GM12865 (cell line): Measurements from ENCODE around the gene KCNJ9.

Experiments used
- DNase-seq: peaks from one replicate; pipeline ENCODE4 v3.0.0; 2010; ENCODE audit warnings: low read depth
- H3K4me3 ChIP-seq: 2 replicates; pipeline ENCODE4 v1.5.1; 2011; ENCODE audit warnings: mild to moderate bottlenecking, low read depth, low read length, control low read depth
- CTCF ChIP-seq: IDR thresholded peaks from 2 replicates; pipeline ENCODE4 v1.5.1; 2011; ENCODE audit warnings: low read length, control low read depth, low read depth, inconsistent platforms; ENCODE audit not compliant: insufficient read depth; ENCODE audit errors: missing control alignments

The KCNJ9 gene

GRCh38 chr1:160082926-160083325 is 1.6 kb downstream of the KCNJ9 start:
- TF ChIP-seq CTCF = no peak
- H3K4me3 ChIP-seq = no peak overlapping the region
- DNase-seq = no peak

DNA sequence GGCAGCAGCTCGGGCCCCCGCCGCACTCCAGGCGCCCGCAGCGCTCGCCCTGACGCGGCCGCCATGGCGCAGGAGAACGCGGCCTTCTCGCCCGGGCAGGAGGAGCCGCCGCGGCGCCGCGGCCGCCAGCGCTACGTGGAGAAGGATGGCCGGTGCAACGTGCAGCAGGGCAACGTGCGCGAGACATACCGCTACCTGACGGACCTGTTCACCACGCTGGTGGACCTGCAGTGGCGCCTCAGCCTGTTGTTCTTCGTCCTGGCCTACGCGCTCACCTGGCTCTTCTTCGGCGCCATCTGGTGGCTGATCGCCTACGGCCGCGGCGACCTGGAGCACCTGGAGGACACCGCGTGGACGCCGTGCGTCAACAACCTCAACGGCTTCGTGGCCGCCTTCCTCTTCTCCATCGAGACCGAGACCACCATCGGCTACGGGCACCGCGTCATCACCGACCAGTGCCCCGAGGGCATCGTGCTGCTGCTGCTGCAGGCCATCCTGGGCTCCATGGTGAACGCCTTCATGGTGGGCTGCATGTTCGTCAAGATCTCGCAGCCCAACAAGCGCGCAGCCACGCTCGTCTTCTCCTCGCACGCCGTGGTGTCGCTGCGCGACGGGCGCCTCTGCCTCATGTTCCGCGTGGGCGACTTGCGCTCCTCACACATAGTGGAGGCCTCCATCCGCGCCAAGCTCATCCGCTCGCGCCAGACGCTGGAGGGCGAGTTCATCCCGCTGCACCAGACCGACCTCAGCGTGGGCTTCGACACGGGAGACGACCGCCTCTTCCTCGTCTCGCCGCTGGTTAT is 2.8 kb downstream of the KCNJ9 start:
- TF ChIP-seq CTCF = peak; percentile 82
- no peak overlapping the region for H3K4me3 ChIP-seq
- DNase-seq = peak; percentile 77

- no peak overlapping the region for H3K4me3 ChIP-seq
- no peak for DNase-seq
- no peak for TF ChIP-seq CTCF
Observed at GRCh38 chr1:160084771-160085321, 3.5 kb downstream of the KCNJ9 start.

DNA sequence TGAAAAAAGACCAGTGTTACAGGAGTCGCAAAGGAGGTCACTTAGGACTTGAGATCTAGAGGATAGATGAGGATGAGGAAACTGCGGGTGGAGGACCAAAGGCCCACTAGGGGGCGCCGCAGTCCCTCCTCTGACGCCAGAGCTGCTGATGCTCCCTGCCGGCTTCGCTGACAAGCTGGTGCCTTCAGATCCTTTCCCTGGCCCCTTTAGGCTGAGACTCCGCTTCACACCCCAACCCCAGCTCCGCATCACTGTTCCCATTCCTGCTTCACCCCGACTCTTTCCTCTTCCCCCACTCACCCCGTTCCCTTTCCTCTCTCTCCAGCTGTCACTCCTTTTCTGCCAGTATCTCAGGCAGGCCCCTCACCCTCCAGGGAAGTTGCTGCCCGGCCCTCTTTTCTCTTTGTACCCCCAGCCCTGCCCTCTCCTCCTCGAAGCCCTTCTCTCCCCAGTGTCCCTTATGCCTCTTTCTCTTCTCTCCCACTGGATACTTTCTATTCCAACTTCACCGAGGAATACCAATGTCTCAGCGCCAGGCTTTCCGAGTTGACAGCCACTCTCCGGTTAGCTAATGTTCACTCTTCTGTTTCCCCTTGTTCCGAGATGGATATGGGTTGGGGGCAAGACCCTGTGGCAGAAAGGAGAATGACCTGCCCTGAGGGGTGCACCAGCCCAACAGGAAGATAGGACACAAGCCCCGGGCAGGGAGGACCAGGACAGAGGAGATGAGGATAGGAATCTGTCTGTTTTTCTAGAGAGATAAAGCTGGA is 4.5 kb downstream of the KCNJ9 start:
- no peak overlapping the region for H3K4me3 ChIP-seq
- peak; percentile 78 for DNase-seq
- peak; percentile 88 for TF ChIP-seq CTCF

- H3K4me3 ChIP-seq = no peak overlapping the region
- no peak for TF ChIP-seq CTCF
- DNase-seq = no peak
Observed at GRCh38 chr1:160086456-160086892, 5.1 kb downstream of the KCNJ9 start.

DNA sequence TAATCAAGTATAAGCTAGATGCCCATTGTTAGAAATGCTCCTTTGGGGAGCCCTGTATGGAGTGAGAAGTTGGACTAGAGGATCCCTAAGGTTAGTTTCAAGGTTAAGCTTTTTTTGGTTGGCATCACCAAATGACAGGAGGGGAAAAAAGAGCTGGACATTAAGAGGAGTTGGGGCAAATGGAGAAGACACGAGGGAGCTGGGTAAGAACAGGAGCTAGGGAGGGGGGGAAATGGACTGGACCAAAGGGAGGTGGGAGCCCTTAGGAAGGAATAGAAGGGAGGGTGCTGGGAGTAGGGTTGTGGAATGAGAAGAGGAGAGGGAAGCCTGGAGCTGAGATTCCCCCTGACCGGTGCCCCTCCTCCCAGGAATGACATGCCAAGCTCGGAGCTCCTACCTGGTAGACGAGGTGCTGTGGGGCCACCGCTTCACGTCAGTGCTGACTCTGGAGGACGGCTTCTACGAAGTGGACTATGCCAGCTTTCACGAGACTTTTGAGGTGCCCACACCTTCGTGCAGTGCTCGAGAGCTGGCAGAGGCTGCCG is 5.9 kb downstream of the KCNJ9 start:
- TF ChIP-seq CTCF = no peak
- no peak for DNase-seq
- H3K4me3 ChIP-seq = no peak overlapping the region
